WTC11 (cell line): ENCODE data around the gene PQBP1. TPM values are rescaled to one million over a fixed set of nuclear protein-coding genes. Genes with fewer than 3 reads are reported as not detected.
A peak's percentile ranks its signal among the peaks of the same experiment; 100 is the strongest.

Experiments used
- ATAC-seq: fragments of 200-7000 bp; cut with Tn5 transposase; 2 replicates; pipeline ENCODE4 v1.10.0; 2021; ENCODE audit warnings: mild to moderate bottlenecking, moderate library complexity
- CTCF ChIA-PET: fragments of 300-600 bp; sonication (Branson Sonifier 250); formaldehyde crosslinking; loops from one replicate; lab custom pipeline; 2021; ENCODE audit warnings: antibody characterized with exemption; lab: Charles Lee
- POLR2A ChIA-PET: fragments of 350-600 bp; sonication (Branson Sonifier 250); formaldehyde crosslinking; loops from one replicate; lab custom pipeline; 2021; ENCODE audit warnings: antibody characterized with exemption; lab: Charles Lee
- DNase-seq: peaks from one replicate; pipeline ENCODE4 v3.0.0; 2021; ENCODE audit warnings: low spot score
- H3K27ac Mint-ChIP-seq: 2 replicates; pipeline ENCODE4 v1.8.0; 2021; ENCODE audit warnings: mixed read lengths
- H3K27me3 Mint-ChIP-seq: 2 replicates; pipeline ENCODE4 v1.8.0; 2021; ENCODE audit warnings: low read depth, mild to moderate bottlenecking, moderate library complexity, mixed read lengths
- H3K36me3 Mint-ChIP-seq: 2 replicates; pipeline ENCODE4 v1.8.0; 2021; ENCODE audit warnings: mixed read lengths
- H3K4me1 Mint-ChIP-seq: 2 replicates; pipeline ENCODE4 v1.8.0; 2022; ENCODE audit warnings: mixed read lengths
- H3K4me3 Mint-ChIP-seq: 2 replicates; pipeline ENCODE4 v1.8.0; 2021; ENCODE audit warnings: mild to moderate bottlenecking, moderate library complexity, mixed read lengths
- H3K9me3 Mint-ChIP-seq: 2 replicates; pipeline ENCODE4 v1.8.0; 2021; ENCODE audit warnings: mixed read lengths
- AFF4 ChIP-seq: sonication (generic); formaldehyde crosslinking; IDR thresholded peaks from 2 replicates; pipeline ENCODE4 v1.8.1; 2023; ENCODE audit warnings: mild to moderate bottlenecking, missing genetic modification reagents, borderline replicate concordance
- CBFB ChIP-seq: sonication (generic); formaldehyde crosslinking; IDR thresholded peaks from 2 replicates; pipeline ENCODE4 v1.8.1; 2022; ENCODE audit warnings: mild to moderate bottlenecking, low read depth, missing genetic modification reagents
- CREB1 ChIP-seq: sonication (generic); formaldehyde crosslinking; IDR thresholded peaks from 2 replicates; pipeline ENCODE4 v1.8.0; 2023; ENCODE audit warnings: mild to moderate bottlenecking, missing genetic modification reagents
- EMX1 ChIP-seq: fragments of 250-450 bp; sonication (Bioruptor Pico); IDR thresholded peaks from 2 replicates; pipeline ENCODE4 v1.8.0; 2021; ENCODE audit warnings: mild to moderate bottlenecking
- IRF1 ChIP-seq: sonication (generic); formaldehyde crosslinking; IDR thresholded peaks from 2 replicates; pipeline ENCODE4 v1.8.0; 2023; ENCODE audit warnings: missing genetic modification reagents
- KAT7 ChIP-seq: sonication (generic); formaldehyde crosslinking; IDR thresholded peaks from 2 replicates; pipeline ENCODE4 v1.8.1; 2023; ENCODE audit warnings: missing genetic modification reagents, mild to moderate bottlenecking, borderline replicate concordance
- NFYB ChIP-seq: sonication (generic); formaldehyde crosslinking; conservative IDR thresholded peaks from 2 replicates; pipeline ENCODE4 v1.8.0; 2022; ENCODE audit warnings: low read depth, missing genetic modification reagents
- NR2C2 ChIP-seq: sonication (generic); formaldehyde crosslinking; IDR thresholded peaks from 2 replicates; pipeline ENCODE4 v1.8.0; 2022; ENCODE audit warnings: mild to moderate bottlenecking, missing genetic modification reagents
- SMAD3 ChIP-seq: sonication (generic); formaldehyde crosslinking; IDR thresholded peaks from 2 replicates; pipeline ENCODE4 v1.8.0; 2022; ENCODE audit warnings: missing genetic modification reagents, mild to moderate bottlenecking, borderline replicate concordance
- SMAD4 ChIP-seq: sonication (generic); formaldehyde crosslinking; IDR thresholded peaks from 2 replicates; pipeline ENCODE4 v1.8.0; 2022; ENCODE audit warnings: mild to moderate bottlenecking, missing genetic modification reagents
- TEAD1 ChIP-seq: sonication (generic); formaldehyde crosslinking; IDR thresholded peaks from 2 replicates; pipeline ENCODE4 v1.8.0; 2022; ENCODE audit warnings: mild to moderate bottlenecking, missing genetic modification reagents
- TEAD4 ChIP-seq: sonication (generic); formaldehyde crosslinking; IDR thresholded peaks from 2 replicates; pipeline ENCODE4 v1.8.0; 2022; ENCODE audit warnings: mild to moderate bottlenecking, missing genetic modification reagents
- ZNF232 ChIP-seq: sonication (generic); formaldehyde crosslinking; IDR thresholded peaks from 2 replicates; pipeline ENCODE4 v1.8.0; 2022; ENCODE audit warnings: mild to moderate bottlenecking, missing genetic modification reagents
- ZNF263 ChIP-seq: sonication (generic); formaldehyde crosslinking; IDR thresholded peaks from 2 replicates; pipeline ENCODE4 v1.8.1; 2022; ENCODE audit warnings: low read depth, mild to moderate bottlenecking, moderate library complexity, missing genetic modification reagents
- ZNF317 ChIP-seq: sonication (generic); formaldehyde crosslinking; IDR thresholded peaks from 2 replicates; pipeline ENCODE4 v1.8.1; 2023; ENCODE audit warnings: low read depth, mild to moderate bottlenecking, moderate library complexity, missing genetic modification reagents, borderline replicate concordance
- ZNF396 ChIP-seq: fragments of 250-450 bp; sonication (Bioruptor Pico); IDR thresholded peaks from 2 replicates; pipeline ENCODE4 v1.8.0; 2021; ENCODE audit warnings: mild to moderate bottlenecking, moderate library complexity, borderline replicate concordance
- ZNF512 ChIP-seq: sonication (generic); formaldehyde crosslinking; IDR thresholded peaks from 2 replicates; pipeline ENCODE4 v1.8.1; 2022; ENCODE audit warnings: missing genetic modification reagents, borderline replicate concordance
- ZNF671 ChIP-seq: fragments of 250-450 bp; sonication (Bioruptor Pico); IDR thresholded peaks from 2 replicates; pipeline ENCODE4 v1.8.0; 2021; ENCODE audit warnings: mild to moderate bottlenecking
- total RNA-seq: library from RNA; stranded (reverse); gene quantifications from 3 replicates; pipeline ENCODE4 v1.2.3, GENCODE V29; 2021
- TF ChIP-seq, protein P1 (sequence below): fragments of 250-450 bp; sonication (Bioruptor Pico); IDR thresholded peaks from 2 replicates; pipeline ENCODE4 v1.9.0; 2021; ENCODE audit warnings: mild to moderate bottlenecking, borderline replicate concordance
- TF ChIP-seq, protein P2 (sequence below): sonication (generic); formaldehyde crosslinking; IDR thresholded peaks from 2 replicates; pipeline ENCODE4 v1.8.0; 2022; ENCODE audit warnings: mild to moderate bottlenecking, missing genetic modification reagents

The PQBP1 gene
- total RNA-seq, 1 experiment from 2014 or later, result 79.4 TPM

- DNase-seq (no peak), ATAC-seq (no peak)
- Mint-ChIP-seq H3K9me3 (no peaks in the 10 kb centered on the region), H3K4me1 (peaks cover 36% of the 10 kb centered on the region), H3K27me3 (no peaks in the 10 kb centered on the region), H3K4me3 (peak overlapping the region; percentile 93), H3K27ac (peak overlapping the region; percentile 57), H3K36me3 (peaks cover 57% of the 10 kb centered on the region)
- TF ChIP-seq SMAD3 (CRISPR knock-in tag) (no peak), CBFB (CRISPR knock-in tag) (no peak), SMAD4 (CRISPR knock-in tag) (no peak), EMX1 (CRISPR knock-in tag) (no peak), TEAD1 (CRISPR knock-in tag) (no peak), NR2C2 (CRISPR knock-in tag) (no peak), CREB1 (no peak), ZNF232 (CRISPR knock-in tag) (no peak), ZNF263 (no peak), TEAD4 (CRISPR knock-in tag) (no peak), ZNF671 (CRISPR knock-in tag) (no peak), ZNF512 (no peak), ZNF396 (CRISPR knock-in tag) (no peak), AFF4 (no peak), IRF1 (CRISPR knock-in tag) (no peak), ZNF317 (CRISPR knock-in tag) (no peak), KAT7 (CRISPR knock-in tag) (no peak), NFYB (CRISPR knock-in tag) (no peak)
- TF ChIP-seq, protein P1, sequence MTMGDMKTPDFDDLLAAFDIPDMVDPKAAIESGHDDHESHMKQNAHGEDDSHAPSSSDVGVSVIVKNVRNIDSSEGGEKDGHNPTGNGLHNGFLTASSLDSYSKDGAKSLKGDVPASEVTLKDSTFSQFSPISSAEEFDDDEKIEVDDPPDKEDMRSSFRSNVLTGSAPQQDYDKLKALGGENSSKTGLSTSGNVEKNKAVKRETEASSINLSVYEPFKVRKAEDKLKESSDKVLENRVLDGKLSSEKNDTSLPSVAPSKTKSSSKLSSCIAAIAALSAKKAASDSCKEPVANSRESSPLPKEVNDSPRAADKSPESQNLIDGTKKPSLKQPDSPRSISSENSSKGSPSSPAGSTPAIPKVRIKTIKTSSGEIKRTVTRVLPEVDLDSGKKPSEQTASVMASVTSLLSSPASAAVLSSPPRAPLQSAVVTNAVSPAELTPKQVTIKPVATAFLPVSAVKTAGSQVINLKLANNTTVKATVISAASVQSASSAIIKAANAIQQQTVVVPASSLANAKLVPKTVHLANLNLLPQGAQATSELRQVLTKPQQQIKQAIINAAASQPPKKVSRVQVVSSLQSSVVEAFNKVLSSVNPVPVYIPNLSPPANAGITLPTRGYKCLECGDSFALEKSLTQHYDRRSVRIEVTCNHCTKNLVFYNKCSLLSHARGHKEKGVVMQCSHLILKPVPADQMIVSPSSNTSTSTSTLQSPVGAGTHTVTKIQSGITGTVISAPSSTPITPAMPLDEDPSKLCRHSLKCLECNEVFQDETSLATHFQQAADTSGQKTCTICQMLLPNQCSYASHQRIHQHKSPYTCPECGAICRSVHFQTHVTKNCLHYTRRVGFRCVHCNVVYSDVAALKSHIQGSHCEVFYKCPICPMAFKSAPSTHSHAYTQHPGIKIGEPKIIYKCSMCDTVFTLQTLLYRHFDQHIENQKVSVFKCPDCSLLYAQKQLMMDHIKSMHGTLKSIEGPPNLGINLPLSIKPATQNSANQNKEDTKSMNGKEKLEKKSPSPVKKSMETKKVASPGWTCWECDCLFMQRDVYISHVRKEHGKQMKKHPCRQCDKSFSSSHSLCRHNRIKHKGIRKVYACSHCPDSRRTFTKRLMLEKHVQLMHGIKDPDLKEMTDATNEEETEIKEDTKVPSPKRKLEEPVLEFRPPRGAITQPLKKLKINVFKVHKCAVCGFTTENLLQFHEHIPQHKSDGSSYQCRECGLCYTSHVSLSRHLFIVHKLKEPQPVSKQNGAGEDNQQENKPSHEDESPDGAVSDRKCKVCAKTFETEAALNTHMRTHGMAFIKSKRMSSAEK (CRISPR knock-in tag), result no peak
- TF ChIP-seq, protein P2, sequence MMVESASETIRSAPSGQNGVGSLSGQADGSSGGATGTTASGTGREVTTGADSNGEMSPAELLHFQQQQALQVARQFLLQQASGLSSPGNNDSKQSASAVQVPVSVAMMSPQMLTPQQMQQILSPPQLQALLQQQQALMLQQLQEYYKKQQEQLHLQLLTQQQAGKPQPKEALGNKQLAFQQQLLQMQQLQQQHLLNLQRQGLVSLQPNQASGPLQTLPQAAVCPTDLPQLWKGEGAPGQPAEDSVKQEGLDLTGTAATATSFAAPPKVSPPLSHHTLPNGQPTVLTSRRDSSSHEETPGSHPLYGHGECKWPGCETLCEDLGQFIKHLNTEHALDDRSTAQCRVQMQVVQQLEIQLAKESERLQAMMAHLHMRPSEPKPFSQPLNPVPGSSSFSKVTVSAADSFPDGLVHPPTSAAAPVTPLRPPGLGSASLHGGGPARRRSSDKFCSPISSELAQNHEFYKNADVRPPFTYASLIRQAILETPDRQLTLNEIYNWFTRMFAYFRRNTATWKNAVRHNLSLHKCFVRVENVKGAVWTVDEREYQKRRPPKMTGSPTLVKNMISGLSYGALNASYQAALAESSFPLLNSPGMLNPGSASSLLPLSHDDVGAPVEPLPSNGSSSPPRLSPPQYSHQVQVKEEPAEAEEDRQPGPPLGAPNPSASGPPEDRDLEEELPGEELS, result no peak
- CTCF ChIA-PET, result interaction anchor here (0.6 kb wide), 1 partner anchor 27 kb away, joined by 3 read pairs; no protein-coding TSS in a partner anchor
- POLR2A ChIA-PET, result no interaction called here
These were observed 16.1 kb downstream of the PQBP1 start for GRCh38 chrX:48913605-48914366.
